Anterior cingulate cortex (tissue), 58 donors: ENCODE measurements around the gene DHRS1.

Experiments used
- DNase-seq, 58 donors: peaks; one replicate each; lab custom pipeline; 2025; lab: John Stamatoyannopoulos, UW

The DHRS1 gene

GRCh38 chr14:24269368-24269767 is 30.2 kb downstream of the DHRS1 start:
- DNase-seq, result no peak

- DNase-seq, result no peak
Observed at GRCh38 chr14:24268225-24268624, 31.4 kb downstream of the DHRS1 start.

DNA sequence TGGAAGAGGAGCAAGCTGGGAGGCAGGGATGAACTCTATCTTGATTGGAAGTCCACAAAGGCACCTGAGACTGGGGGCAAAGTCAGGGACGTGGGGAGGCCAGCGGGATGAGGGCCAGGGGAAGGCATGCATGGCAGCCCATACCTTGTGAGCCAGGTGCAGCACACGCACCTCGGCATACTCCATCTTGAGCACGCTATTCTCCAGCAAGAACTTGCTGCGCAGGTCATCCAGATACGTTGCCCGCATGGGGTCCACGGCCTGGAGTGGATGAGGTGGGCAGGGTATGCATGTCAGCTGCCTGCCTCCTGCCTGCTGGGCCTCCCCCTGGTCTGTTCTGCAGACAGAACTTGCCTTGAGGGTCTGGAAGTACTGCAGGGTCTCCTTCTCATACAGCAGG is 32.1 kb downstream of the DHRS1 start:
- DNase-seq, result no peak

DNA sequence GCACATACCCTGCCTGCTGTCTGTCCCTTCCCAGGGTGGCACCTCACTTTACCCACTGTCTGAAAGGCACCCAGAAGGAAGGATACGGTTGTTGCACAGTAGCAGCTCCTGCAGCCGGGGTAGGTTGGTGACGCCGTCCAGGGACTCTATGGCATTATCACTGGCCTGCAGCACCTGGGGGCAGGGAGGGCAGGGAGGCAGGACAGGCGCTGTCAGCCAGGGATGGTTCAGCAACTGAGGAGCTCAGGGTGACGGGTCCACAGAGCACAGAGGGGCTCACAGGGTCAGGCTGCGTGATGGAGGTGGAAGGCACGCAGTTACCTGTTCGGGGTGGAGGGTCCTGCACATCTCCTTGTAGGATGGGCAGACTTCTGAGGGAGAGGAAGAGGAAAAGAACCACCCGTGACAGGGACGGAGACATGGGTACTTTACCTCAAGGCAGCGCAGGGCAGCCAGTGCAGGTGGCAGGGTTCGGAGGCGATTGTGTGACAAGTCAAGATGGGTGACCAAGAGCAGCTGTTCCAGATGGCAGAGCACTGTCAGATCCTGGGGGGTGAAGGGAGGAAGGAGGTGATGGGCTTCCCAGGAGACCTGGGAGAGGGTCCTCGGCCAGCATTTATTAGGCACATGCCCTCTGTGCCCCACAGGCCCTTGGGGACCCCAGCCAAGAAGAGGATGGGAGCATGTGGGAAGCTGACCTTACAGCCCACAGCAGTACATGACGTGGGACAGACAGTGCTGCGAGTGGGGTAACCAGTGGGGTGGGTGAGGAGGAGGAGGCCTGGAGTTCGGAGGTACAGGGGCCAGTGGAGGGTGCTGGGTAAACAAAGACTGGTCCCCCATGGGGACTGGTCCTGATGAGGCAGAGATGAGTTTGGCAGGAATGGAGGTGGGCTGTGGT is 33.0 kb downstream of the DHRS1 start:
- no peak for DNase-seq

DNA sequence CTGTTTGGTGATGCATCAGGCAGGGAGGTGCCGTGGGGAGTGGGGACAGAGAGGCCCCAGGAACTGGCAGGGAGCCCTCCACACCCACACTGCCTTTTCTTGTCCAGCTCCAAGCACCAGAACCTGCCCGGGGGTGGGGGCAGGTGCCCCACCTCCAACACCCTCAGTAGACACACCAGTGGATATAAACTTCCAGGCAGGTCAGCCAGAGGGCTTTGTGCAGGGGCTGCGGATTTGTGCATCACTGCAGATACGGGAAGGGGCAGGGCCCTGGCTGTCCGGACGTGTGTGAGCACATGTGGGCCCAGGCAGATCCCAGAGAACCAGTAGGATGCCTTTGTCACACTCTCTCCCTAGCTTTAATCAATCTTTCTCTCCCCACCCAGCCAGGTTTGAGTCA is 35.3 kb downstream of the DHRS1 start:
- no peak for DNase-seq

DNA sequence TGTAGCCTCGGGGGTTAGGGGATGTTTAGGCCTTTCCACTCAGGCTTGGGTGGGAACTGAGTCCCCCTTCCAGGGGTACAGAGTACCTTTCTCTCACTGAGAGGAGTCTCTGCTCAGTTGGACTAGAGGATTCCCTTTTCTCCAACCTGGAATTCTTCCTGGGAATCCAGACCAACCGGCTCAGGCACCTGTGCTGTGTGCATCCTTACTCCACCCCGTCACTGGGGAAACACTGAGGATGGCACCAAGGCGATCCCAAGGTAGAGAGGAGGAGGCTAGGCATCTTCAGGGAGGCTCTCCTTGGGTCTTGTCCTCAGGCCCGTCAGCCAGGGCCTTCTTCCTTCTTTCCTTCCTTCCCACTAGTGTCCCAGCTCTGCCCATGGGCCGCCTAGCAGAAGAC is 35.7 kb downstream of the DHRS1 start:
- no peak for DNase-seq

GRCh38 chr14:24262821-24263733 is 36.5 kb downstream of the DHRS1 start, which contains the start of gene TGM1:
TSS of gene TGM1 (minus strand) at chr14:24263177. CDS start at chr14:24262352, 825 bp downstream.
- no peak for DNase-seq

DNA sequence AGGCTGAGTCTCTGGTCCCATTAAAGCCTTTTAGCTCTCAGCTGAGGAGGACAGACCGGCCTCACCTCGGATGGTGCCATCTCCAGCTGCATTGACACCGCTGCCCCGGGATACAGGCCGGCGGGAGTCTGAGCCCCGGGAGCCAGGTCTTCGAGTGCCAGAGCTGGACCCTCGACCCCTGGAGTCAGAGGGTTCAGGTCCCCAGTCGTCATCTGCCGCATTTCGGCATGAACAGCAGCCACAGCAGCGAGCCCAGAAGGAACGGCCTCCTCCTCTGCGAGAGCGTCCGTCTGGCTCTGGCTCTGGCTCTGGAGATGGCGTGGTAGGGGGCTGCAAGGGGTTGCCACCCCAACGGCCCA is 37.6 kb downstream of the DHRS1 start:
- DNase-seq, result no peak

GRCh38 chr14:24261256-24261968 is 38.2 kb downstream of the DHRS1 start:
- no peak for DNase-seq

DNA sequence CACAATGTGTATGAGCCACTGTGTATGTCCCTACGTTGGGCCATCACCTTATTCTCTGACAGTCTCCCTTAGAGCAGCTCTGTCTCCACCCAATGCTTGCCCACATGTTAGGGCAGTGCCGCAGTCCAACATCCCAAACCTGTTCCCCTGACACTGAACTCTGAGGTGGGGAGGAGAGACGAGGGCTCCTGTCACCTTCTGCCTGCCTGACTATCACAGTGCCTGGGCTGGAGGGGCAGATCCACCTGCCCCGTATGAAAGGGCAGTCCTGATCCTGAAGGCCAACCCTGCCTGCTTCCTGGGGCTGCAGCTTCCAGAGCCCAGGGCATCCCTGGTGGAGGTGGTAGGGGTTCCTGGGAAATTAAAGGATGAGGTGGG is 38.8 kb downstream of the DHRS1 start:
- no peak for DNase-seq

DNA sequence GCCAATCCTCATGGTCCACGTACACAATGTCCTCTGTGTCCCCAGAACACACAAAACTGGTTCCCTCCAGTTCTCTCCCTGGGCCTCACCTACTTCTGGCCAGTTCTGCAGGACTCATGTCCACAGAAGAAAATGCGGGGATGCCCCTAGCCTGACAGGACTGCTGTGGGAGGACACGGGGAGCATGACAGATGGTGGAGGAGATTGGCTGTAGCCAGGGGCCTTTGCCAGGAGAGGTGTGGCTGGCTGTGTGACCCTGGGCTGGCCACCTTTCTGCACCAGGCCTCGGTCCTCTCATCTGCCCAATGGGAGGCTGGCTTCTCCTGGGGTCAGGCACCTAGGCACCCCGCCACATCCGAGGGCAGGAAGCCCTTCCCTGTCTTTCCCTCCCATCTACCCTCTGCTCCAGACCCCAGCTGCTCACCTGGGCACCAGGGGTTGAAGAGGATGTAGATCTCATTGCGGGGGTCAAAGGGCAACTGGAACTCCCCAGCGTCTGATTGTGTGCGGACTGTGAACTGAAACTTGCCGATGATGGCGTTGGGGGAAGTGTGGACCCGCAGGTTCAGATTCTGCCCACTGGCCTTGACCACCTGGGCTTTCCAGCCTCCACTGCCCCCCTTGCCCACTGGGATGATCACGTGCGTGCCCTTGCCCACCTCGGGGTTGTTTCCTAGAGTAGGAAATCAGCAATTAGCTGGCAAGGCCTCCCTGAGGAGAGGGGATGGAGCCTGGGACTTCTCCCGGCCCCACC is 39.4 kb downstream of the DHRS1 start:
- DNase-seq, result no peak

GRCh38 chr14:24259282-24260025 is 40.1 kb downstream of the DHRS1 start:
- no peak for DNase-seq

GRCh38 chr14:24258548-24259265 is 40.9 kb downstream of the DHRS1 start:
- DNase-seq, result no peak

DNA sequence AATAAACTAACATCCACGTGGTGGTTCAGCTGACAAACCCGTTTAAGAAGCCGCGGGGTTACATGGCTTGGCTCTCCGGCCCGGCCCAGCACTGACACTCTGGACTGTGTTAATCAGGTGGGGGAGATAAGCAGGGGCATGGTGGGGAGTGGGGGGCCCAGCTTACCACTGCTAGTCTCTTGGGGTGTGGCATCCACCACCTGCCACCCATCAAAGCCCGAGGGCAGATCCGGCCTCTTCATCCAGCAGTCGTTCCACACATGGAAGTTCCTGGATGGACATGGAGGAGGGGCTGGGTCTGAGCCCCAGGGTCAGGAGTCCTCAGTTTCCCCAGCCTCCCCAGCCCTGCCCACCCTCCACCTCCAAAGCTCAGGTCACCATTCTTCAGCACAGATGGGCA is 41.5 kb downstream of the DHRS1 start:
- DNase-seq, result no peak

DNA sequence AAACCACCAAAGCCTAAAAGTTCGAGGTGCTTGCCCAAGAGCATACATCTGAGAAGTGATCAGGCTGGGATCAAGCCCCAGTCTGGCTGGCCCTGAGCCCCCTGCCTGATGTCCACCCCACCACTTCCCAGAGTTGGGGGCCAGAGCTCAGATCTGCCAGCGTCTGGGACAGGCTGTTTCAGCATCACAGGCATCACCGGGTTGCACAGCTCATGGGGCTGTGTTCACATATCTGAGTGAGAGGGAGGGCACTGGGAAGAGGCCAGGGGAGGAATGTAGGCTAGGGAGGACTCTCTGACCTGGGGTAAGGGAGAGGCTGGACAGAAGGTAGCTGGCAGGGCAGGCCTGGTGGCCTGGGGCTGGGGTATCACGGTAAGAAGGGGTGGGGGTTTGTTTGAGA is 42.6 kb downstream of the DHRS1 start:
- DNase-seq, result no peak

DNA sequence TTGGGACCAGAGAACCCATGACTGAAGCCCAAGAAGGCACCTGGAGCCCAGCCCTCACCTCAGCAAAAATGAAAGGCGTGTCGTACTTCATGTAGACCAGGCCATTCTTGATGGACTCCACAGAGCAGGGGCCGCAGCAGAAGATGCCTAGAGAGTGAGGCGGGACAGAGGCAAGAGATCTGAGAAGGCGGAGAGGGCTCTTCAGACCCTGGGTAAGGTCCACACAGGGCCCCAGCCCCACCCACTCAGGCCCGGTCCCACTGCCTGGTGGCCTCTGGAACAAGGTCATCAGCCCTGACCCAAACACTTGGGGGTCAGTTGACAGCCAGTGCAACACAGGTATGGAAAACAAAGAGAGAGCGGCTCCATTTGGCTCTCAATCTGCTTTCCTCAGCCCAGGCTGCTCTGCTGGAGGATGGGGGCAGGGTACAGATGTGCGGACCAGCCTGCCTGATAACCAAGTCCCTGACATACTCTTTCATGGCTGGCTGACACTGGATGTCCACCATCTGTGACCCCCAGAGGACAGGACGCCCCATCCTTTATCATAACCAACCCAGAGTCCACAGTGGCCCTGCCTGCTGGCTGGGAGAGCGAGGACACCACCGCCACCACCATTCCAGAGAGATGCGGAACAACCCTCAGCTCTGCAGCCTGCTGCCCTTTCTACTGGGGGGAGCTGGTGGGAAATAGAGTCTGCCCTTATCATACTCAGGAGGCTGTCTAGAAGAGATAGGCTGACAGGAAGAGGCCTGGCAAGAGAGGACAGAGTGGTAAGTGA is 43.5 kb downstream of the DHRS1 start:
- DNase-seq, result no peak

GRCh38 chr14:24255438-24255837 is 44.1 kb downstream of the DHRS1 start:
- no peak for DNase-seq
